Fibroblast of pulmonary artery (primary cell): ENCODE data around the gene KNG1.
A peak's percentile ranks its signal among the peaks of the same experiment; 100 is the strongest.
"Not testable (repeated sequence)": the region's sequence is repeated elsewhere in the genome, so short reads cannot be mapped to it uniquely, and the experiment has no call there.

Source experiments
- DNase-seq: peaks from one replicate; pipeline ENCODE4 v3.0.0-alpha.2; 2010; ENCODE audit warnings: low read depth
- H3K4me3 ChIP-seq: replicated peaks from 2 replicates; pipeline ENCODE4 v1.5.1; 2011; ENCODE audit warnings: low read depth, mild to moderate bottlenecking, control low read depth, low read length, moderate library complexity
- TF ChIP-seq, protein P1 (sequence below): IDR thresholded peaks from 2 replicates; pipeline ENCODE4 v1.5.1; 2011; ENCODE audit warnings: mild to moderate bottlenecking, control low read depth, low read length, inconsistent platforms; ENCODE audit errors: missing control alignments

Gene KNG1

DNA sequence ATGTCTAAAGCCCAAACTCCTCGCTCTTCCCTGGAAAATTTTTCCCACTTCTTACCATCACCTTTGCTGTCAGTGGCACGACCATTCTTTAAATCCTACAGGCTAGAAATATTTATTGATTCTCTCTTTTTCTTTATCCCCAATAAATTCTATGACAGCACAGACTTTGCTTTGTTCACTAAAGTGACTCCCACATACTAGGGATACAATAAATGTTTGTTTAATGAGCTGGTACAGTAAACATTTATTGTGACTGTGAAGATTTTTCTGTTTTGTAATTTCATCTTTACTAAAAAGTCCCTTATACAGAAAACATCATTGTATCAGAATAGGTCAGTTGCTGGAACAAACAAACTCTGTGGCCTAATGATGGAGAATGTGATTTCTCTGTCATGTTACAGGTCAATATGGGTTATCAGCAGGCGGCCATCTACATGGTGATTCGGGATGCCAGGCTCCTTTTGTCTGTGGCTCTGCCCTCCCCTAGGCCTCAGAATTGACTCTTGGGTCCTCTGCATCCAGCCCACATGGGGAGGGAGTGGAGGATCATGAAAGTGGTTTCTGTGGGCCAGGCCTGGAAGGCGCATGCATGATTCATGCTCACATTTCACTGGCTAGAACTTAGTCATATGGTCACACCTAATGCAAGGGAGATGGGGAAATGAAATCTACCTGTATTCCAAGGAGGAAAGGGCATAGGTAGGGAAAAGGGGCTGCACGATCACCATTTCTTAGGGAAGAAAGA, 22.7 kb upstream of the KNG1 start:
- no peak overlapping the region for H3K4me3 ChIP-seq
- no peak for DNase-seq
- TF ChIP-seq, protein P1, sequence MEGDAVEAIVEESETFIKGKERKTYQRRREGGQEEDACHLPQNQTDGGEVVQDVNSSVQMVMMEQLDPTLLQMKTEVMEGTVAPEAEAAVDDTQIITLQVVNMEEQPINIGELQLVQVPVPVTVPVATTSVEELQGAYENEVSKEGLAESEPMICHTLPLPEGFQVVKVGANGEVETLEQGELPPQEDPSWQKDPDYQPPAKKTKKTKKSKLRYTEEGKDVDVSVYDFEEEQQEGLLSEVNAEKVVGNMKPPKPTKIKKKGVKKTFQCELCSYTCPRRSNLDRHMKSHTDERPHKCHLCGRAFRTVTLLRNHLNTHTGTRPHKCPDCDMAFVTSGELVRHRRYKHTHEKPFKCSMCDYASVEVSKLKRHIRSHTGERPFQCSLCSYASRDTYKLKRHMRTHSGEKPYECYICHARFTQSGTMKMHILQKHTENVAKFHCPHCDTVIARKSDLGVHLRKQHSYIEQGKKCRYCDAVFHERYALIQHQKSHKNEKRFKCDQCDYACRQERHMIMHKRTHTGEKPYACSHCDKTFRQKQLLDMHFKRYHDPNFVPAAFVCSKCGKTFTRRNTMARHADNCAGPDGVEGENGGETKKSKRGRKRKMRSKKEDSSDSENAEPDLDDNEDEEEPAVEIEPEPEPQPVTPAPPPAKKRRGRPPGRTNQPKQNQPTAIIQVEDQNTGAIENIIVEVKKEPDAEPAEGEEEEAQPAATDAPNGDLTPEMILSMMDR: no peak

- H3K4me3 ChIP-seq: no peak overlapping the region
- TF ChIP-seq, protein P1: no peak
- DNase-seq: no peak
Observed at GRCh38 chr3:186696522-186696921, 20.6 kb upstream of the KNG1 start.

DNA sequence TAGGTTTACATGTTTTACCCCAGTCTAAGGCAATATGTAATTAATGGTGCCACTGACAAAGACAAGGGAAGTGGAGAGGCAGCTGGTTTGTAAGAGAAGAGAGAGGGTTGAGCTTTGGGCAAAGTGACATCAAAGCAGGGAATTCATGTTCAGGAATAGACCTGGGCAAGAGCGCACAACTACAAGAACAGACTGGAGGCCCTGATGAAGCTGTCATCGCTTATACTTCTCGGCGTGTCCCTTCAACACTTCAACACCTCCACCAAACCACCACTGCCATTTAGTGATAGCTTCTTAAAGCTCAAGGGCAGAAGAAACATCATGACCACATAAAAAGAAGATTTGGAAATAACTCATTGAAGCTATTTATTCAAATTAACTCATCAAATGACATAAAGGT, 19.6 kb upstream of the KNG1 start:
- TF ChIP-seq, protein P1: no peak
- no peak overlapping the region for H3K4me3 ChIP-seq
- DNase-seq: no peak

DNA sequence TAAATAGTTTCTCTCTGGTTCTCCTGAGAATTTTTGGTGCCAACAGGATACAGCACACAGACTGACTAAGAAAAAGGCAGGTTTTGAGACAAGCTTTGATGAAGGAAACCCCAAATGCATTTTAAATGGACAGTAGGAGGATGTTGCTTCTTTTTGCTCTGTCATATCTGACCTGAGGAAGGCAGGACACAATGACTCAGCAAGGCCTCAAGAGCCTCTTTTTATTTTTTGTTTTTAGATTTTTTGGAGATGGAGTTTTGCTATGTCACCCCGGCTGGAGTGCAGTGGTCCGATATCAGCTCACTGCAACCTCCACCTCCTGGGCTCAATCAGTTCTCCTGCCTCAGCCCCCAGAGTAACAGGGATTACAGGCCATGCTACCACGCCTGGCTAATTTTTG, 16.9 kb upstream of the KNG1 start:
- peak; percentile 4 for DNase-seq
- TF ChIP-seq, protein P1: no peak
- H3K4me3 ChIP-seq: no peak overlapping the region

- DNase-seq, H3K4me3 ChIP-seq: not testable (repeated sequence)
Observed at GRCh38 chr3:186702451-186702850, 14.7 kb upstream of the KNG1 start.

DNA sequence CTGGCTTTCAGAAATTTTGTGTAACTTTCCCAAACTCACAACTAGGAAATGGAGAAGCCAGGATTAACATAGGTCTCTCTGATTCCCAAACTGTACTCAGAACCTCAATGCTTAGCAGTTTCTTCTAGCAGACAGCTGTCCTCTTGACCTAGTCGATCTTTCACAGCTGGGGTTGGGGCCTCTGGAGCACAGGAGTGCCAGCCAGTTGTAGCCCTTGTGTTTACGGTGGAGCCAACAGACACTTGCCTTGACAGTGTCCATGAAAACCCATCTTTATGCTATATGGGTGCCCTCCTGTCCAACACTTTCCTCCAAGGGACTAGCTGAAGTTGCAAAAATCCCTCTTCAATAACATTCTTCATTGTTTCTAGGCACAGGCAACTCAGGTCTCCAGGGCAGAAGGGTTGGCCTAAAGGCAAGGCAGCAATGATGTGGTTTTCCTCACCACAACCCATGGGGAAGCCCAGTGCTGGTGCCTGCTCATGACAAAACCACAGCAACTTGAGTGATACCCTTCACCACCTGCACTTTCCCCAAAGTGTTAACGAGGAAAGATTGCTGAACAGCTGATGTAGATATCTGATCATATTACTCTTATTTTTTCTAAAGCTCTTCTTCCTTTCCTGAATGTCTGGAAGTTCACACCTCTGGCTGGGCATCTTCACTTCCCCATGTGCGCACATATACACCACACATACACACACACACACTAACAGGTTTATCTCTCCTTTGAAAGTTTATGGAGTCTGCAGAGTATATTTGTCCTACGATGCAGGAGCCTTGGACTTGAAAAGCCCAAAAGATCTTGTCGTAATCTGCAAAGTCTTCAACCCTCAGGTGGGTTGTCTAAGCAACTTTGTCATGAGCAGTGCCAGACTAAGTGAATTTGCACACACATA, 11.0 kb upstream of the KNG1 start:
- DNase-seq: no peak
- no peak overlapping the region for H3K4me3 ChIP-seq
- TF ChIP-seq, protein P1: no peak

DNA sequence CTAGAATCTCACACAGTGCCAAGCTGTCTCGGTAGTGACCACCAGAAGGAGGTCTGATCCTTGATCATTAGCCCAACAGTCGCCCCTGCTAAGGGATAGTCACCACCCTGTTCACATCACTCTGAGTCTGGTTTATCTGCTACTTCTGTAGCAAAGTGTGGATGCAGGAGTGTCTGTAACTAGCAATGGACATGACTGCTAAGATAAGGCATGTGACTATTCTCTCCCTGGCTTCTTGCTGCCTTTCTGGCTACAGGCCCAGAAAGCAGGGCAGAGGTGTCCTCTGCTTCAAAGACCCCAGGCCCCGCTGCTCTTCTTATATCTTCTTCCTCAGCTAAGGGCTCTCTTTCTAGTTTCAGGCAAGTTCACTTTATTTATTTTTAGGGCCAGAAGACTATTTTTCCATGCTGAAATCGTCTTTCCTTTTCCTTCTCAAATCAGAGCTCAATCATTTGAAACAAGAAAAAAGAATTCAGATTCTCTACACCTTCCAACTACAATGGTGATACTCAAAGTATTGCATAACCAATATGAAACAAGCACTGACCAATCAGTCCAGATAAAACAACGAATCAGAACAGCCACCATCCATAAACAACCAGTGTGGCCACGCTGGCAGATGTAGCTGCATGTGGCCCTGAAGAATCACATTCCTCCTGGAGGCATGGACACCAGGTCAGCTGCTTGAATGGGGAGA, 8.0 kb upstream of the KNG1 start:
- DNase-seq: no peak
- TF ChIP-seq, protein P1: no peak
- no peak overlapping the region for H3K4me3 ChIP-seq

GRCh38 chr3:186710694-186711093, 6.5 kb upstream of the KNG1 start:
- not testable (repeated sequence) for H3K4me3 ChIP-seq, DNase-seq
